IPS DF 6.9 (cell line): Measurements from ENCODE around the gene LANCL3.

Experiments
- DNase-seq: peaks from one replicate; pipeline ENCODE4 v3.0.0-alpha.2; 2013; ENCODE audit warnings: low read depth, low spot score
- H3K27ac ChIP-seq: one replicate; pipeline ENCODE4 v1.5.1; 2013; ENCODE audit warnings: low read length, control low read depth
- H3K27me3 ChIP-seq: 2 replicates; pipeline ENCODE4 v1.6.1; 2013; ENCODE audit warnings: mild to moderate bottlenecking, low read length; ENCODE audit not compliant: control insufficient read depth, insufficient read depth
- H3K36me3 ChIP-seq: 2 replicates; pipeline ENCODE4 v1.6.1; 2013; ENCODE audit warnings: low read length; ENCODE audit not compliant: control insufficient read depth, insufficient read depth
- H3K4me1 ChIP-seq: 2 replicates; pipeline ENCODE4 v1.6.1; 2013; ENCODE audit warnings: low read length; ENCODE audit not compliant: control insufficient read depth, insufficient read depth
- H3K4me3 ChIP-seq: 2 replicates; pipeline ENCODE4 v1.5.1; 2013; ENCODE audit warnings: mild to moderate bottlenecking, low read length
- H3K9me3 ChIP-seq: 2 replicates; pipeline ENCODE4 v1.6.1; 2013; ENCODE audit warnings: low read length, inconsistent platforms; ENCODE audit not compliant: control insufficient read depth, insufficient read depth
- WGBS: extraction: QIAGEN DNeasy Blood & Tissue Kit; methylation state at CpG from one replicate; pipeline ENCODE4 v1.1.7; 2013; ENCODE audit warnings: mixed read lengths, missing lambda C conversion rate; ENCODE audit not compliant: insufficient read length, insufficient coverage; 5-methylcytosine and 5-hydroxymethylcytosine counted together

Gene LANCL3

DNA sequence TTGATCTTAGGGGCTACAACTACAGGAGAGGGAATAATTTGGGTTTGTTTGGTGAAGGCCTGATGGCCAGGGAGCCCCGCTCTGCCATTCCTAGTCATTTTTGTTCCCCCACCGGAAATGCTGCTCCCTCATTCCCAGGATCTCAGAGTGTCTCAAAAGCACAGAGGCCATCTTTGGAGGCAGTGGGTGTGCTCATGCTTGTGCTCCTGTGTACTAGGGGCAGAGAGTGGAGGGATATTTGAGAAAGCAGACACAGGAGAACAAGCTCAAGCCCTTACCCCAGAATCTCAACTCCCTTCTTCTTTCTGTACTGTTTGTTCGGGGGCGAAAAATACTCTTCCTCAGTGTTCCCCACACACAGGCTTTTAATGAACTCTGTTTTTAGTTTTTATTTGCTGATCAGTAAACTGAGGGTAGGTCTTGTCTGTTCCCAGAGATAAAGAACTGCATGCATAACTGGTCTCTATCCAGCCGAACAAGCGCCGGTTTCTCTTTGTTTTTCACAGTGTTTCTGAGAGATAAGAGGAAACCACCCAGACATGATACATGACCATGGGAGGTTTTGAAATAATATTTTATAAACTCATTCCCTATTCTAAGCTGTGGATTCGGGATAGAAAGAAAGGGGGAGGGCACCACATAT is 81.2 kb downstream of the LANCL3 start:
- Histone ChIP-seq H3K9me3 (no peaks in the 10 kb centered on the region), H3K4me3 (no peak overlapping the region), H3K36me3 (no peaks in the 10 kb centered on the region), H3K4me1 (no peaks in the 10 kb centered on the region; the same call in 1 of the 2 replicates), H3K27ac (no peak overlapping the region), H3K27me3 (no peaks in the 10 kb centered on the region)
- WGBS, result no CpG with 5 or more reads among the region's 8 CpGs
- no peak for DNase-seq

GRCh38 chrX:37653397-37654085 is 82.1 kb downstream of the LANCL3 start:
- Histone ChIP-seq H3K27me3 (no peaks in the 10 kb centered on the region), H3K27ac (no peak overlapping the region), H3K36me3 (no peaks in the 10 kb centered on the region), H3K9me3 (no peaks in the 10 kb centered on the region), H3K4me1 (no peaks in the 10 kb centered on the region; the same call in 1 of the 2 replicates), H3K4me3 (no peak overlapping the region)
- WGBS, result no CpG with 5 or more reads among the region's 1 CpG
- DNase-seq, result no peak

GRCh38 chrX:37658343-37659030 is 87.0 kb downstream of the LANCL3 start:
- no CpG with 5 or more reads among the region's 4 CpGs for WGBS
- Histone ChIP-seq H3K27ac (no peak overlapping the region), H3K27me3 (no peaks in the 10 kb centered on the region), H3K36me3 (no peaks in the 10 kb centered on the region), H3K4me3 (no peak overlapping the region), H3K4me1 (no peaks in the 10 kb centered on the region), H3K9me3 (no peaks in the 10 kb centered on the region)
- DNase-seq, result no peak

DNA sequence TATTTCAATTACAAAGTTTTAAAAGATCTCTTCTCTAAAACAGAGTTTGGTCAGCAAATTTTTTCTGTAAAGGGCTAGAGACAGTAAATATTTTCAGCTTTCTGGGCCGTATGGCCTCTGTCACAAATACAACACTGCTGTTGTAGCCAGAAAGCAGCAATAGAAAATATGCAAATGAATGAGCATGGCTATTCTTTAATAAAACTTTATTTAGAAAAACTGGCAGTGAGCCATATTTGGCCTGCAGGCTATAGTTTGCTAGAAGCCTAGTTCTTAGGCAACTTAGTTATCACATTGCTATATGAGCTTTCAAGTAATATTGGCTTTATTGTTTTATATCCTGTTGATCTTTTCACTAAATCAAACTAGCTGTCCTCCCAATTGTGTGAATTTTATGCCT is 87.6 kb downstream of the LANCL3 start:
- WGBS, result no CpG with 5 or more reads among the region's 1 CpG
- H3K4me3 ChIP-seq, result no peak overlapping the region
- no peaks in the 10 kb centered on the region for H3K4me1 ChIP-seq
- no peaks in the 10 kb centered on the region for H3K36me3 ChIP-seq
- H3K9me3 ChIP-seq, result no peaks in the 10 kb centered on the region
- H3K27me3 ChIP-seq, result no peaks in the 10 kb centered on the region
- no peak overlapping the region for H3K27ac ChIP-seq
- DNase-seq, result no peak

- H3K27me3 ChIP-seq, result no peaks in the 10 kb centered on the region
- H3K9me3 ChIP-seq, result no peaks in the 10 kb centered on the region
- H3K4me3 ChIP-seq, result no peak overlapping the region
- no CpG with 5 or more reads among the region's 4 CpGs for WGBS
- no peaks in the 10 kb centered on the region for H3K4me1 ChIP-seq
- no peak for DNase-seq
- H3K36me3 ChIP-seq, result no peaks in the 10 kb centered on the region
- H3K27ac ChIP-seq, result no peak overlapping the region
These were observed 90.7 kb downstream of the LANCL3 start for GRCh38 chrX:37662181-37662580.

GRCh38 chrX:37666516-37666915 is 95.1 kb downstream of the LANCL3 start:
- Histone ChIP-seq H3K27me3 (no peaks in the 10 kb centered on the region), H3K4me3 (no peak overlapping the region), H3K4me1 (no peaks in the 10 kb centered on the region), H3K9me3 (no peaks in the 10 kb centered on the region), H3K27ac (no peak overlapping the region), H3K36me3 (no peaks in the 10 kb centered on the region)
- no peak for DNase-seq

DNA sequence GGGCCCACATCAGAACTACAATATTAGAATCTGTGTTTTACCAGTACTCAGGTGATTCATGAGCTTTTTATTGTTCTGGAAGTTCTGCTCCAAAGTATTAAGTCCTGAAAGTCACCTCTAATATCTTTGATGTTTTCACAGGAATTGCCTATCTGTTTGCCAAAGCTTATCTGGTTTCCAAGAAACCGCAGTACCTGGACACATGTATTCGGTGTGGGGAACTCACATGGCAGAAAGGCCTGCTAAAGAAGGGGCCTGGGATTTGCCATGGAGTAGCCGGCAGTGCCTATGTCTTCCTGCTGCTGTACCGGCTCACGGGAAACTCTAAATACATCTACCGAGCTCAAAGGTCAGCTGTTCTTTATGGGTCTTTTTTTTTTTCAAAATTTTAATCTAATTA is 95.7 kb downstream of the LANCL3 start:
- Histone ChIP-seq H3K4me1 (no peaks in the 10 kb centered on the region), H3K27ac (no peak overlapping the region), H3K9me3 (no peaks in the 10 kb centered on the region), H3K27me3 (no peaks in the 10 kb centered on the region), H3K4me3 (no peak overlapping the region), H3K36me3 (no peaks in the 10 kb centered on the region)
- DNase-seq, result no peak
- no CpG with 5 or more reads among the region's 6 CpGs for WGBS

- WGBS, result no CpG with 5 or more reads among the region's 4 CpGs
- DNase-seq, result no peak
- H3K36me3 ChIP-seq, result no peaks in the 10 kb centered on the region
- H3K4me3 ChIP-seq, result no peak overlapping the region
- no peaks in the 10 kb centered on the region for H3K4me1 ChIP-seq
- H3K27me3 ChIP-seq, result no peaks in the 10 kb centered on the region
- H3K9me3 ChIP-seq, result no peaks in the 10 kb centered on the region
- H3K27ac ChIP-seq, result no peak overlapping the region
These were observed 101.1 kb downstream of the LANCL3 start for GRCh38 chrX:37672563-37672962.

DNA sequence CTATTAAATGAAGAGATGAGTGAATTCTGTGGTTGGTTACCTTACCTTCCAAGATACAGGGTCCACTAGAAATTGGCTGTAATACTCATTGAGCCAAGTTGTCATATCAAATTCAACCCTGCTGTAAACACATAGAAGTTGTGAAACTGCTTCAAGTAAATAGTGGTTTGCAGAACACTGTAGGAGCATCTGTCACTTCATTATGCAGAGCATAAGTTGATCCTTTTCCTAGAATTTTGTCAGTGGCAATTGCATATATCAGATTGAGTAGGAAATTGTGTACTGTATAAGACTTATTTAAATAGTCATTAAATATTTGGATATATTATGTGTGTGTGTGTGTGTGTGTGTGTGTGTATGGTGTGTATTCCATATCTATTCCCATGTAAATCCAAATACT is 105.3 kb downstream of the LANCL3 start:
- Histone ChIP-seq H3K4me3 (no peak overlapping the region), H3K9me3 (no peaks in the 10 kb centered on the region), H3K36me3 (no peaks in the 10 kb centered on the region), H3K27ac (no peak overlapping the region), H3K27me3 (no peaks in the 10 kb centered on the region), H3K4me1 (no peaks in the 10 kb centered on the region)
- no peak for DNase-seq

DNA sequence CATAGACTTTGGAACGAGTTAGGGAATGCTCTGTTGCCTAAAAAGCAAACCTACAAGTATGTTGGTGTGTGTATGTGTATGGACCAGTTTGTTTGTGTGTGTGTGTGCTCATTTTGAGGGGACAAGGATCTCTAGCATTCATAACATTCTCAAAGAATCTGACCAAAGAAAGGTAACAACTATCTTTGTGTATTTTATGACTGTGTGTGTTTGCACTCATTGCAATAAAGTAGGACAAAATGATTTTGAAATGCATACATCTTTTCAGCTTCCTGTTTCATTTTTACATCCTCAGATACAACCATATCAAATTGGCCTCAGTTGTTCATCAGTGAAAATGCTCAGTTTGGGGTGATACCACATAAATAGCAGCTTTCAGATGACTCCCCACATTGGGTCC is 105.8 kb downstream of the LANCL3 start:
- no peaks in the 10 kb centered on the region for H3K27me3 ChIP-seq
- WGBS, result no CpG with 5 or more reads among the region's 1 CpG
- no peak overlapping the region for H3K4me3 ChIP-seq
- no peaks in the 10 kb centered on the region for H3K9me3 ChIP-seq
- no peak for DNase-seq
- H3K27ac ChIP-seq, result no peak overlapping the region
- H3K36me3 ChIP-seq, result no peaks in the 10 kb centered on the region
- H3K4me1 ChIP-seq, result no peaks in the 10 kb centered on the region
